NCI-H82 treated with DMSO at 0.1 percent for 48 hours (cell line): ENCODE measurements around the gene TNRC6B.

Experiments used
- DNase-seq: peaks from one replicate; lab custom pipeline; 2025; ENCODE audit not compliant: unreplicated experiment; lab: John Stamatoyannopoulos, UW

TNRC6B gene

DNA sequence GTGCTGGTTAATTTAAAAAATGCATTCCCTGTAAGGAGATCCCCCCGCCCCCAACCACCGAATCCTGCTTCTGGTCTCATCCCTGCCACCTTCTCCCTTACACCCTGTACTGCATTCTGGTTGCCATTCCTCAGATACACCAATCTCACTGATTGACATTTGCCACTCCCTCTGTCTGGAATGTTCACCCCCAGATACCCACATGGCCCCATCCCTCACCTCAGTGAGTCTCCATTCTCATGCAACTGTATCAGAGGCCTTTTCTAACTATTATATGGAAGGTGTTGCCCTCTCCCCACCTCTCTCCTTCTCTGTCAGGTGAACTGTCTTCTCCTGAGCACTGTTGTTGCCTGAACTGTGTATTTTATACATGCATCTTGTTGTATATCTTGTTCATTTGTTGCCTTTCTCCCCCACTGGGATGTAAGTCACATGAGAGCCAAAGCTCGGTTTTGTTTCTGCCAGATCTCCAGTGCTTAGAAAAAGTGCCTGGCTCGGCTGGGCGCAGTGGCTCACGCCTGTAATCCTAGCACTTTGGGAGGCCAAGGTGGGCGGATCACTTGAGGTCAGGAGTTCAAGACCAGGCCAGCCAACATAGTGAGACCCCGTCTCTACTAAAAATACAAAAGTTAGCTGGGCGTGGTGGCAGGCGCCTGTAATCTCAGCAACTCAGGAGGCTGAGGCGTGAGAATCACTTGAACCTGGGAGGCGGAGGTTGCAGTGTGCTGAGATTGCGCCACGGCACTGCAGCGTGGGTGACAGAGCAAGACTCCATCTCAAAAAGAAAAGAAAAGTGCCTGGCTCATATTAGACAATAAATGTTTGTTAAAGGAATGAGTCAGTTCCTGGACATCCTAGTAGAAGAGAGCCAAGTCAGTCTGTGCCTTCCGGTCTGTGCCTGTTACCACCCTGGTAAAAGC, 61.0 kb downstream of the TNRC6B start:
- no peak for DNase-seq

DNA sequence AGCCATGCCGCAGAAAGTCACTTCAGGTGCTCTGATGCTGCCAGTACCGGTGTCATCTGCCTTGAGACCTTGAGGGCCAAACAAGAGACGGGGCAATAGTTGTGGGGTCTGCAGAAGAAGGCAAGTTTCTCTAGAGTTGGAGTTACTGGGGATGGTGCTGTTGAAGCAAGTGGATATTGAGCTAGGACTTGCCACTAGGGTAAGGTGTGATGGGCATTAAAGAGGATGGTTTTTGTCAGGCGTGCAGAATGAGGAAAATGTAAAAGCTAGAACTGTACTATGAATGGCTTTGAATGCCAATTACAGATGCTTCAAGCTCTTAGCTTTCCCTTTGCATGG, 61.6 kb downstream of the TNRC6B start:
- no peak for DNase-seq

DNA sequence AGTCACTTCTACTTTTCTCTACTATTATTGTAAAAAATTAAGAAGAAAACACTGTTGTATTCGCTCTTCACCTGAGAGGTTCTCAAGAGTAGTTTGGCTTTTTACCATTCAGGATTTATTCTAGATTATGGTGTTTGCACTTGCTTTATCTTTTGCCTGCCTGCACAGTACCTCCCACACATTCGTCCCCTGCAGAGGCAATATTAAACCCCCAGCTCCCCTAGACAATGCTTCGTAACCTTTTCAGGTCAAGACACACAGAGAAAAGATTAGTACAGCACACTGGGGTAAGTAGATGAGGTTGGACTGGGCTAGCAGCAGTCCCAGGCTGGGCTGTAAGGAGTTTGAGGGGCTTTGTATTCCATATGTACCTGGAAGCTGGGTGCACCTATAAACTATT, 62.4 kb downstream of the TNRC6B start:
- no peak for DNase-seq

DNA sequence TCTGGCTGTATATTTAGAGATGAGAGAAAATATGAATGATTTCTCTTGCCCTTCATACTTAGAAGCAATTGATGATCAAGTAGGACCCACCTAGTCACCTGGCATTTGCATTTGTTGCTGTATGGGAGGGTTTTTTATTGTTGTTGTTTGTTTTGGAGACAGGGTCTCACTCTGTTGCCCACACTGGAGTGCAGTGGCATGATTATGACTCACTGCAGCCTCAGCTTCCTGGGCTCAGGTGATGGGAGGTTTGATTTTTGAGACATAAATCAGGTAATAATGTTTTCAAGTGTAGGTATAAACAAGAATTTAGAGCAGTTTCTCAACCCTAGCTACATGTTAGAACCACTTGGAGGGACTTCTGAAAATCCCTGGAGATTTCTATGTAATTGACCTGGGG, 63.0 kb downstream of the TNRC6B start:
- DNase-seq = no peak

DNA sequence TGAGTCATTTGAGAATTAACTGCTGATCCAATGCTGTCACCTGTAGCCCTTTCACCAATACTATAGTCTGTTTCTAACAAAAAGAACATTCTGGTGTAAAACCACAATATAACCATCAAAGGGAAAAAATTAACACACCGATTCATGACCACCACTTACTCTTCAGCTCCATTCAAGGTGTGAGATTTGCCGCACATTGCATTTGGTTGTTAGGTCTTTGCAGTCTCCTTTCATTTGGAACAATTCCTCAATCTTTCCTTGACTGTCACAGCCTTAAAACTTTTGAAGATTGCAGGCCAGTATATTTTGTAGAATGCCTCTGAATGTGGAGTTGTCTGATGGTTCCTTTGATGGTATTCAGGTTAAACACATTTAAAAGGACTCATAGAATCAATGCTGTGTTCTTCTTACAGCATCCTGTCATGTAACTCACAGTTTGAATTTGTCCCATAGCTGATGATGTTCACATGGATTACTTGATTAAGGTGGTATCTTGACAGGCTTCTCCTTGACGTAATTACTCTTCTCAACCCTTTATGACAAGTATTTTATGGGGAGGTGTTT, 63.6 kb downstream of the TNRC6B start:
- no peak for DNase-seq

DNA sequence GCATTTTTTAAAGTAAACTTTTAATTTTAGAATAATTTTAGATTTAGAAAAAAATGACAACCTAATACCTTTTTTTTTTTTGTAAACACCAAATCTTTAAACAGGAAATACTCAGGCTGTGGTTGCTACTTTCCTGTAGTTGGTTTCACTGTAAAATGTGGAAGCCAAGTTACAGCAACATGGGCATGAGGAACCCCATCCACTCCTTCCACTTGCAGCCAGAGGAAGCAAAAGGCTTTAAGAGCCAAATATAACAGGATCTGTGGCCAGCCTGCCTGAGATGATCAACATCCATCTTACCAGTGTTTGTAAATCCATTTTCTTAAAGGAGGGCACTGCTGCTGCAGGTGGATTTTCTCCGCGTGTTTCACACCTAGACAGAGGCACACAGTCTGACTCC, 66.2 kb downstream of the TNRC6B start:
- no peak for DNase-seq

DNA sequence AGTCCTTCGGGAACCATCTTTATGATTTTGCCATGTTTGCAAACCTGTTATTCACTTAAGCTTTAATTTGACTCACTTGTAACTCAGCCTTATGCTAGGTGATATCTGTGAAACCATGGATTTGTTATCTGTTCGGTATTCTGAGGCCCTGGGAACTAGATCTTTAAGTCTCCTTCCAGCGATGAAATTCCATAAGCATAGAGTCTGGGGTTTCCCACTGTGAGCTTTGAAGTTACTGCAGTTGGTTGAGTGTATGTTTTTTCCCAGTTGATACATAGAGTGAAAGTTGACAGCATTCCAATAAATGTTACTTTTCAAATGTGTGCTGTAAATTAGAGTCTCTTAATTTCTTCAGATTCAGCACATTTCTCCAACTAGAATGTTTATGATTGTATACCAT, 66.9 kb downstream of the TNRC6B start:
- no peak for DNase-seq

DNA sequence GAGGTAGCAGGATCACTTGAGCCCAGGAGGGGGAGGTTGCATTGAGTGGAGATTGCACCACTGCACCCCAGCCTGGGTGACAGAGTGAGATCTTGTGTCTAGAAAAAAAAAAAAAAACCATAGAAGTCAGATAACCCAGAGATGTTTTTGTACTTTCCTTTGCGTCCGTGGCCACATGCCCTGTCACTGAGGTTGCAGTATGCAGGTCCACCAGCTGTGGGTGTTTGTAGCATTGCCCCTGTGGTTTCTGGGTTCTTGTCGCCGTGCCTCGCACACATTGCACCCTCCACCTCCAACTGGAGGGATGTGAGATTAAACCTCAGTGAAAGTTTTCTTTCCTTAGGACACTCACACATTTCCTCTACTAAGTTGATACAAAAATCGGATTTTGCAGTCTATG, 70.3 kb downstream of the TNRC6B start:
- no peak for DNase-seq

DNA sequence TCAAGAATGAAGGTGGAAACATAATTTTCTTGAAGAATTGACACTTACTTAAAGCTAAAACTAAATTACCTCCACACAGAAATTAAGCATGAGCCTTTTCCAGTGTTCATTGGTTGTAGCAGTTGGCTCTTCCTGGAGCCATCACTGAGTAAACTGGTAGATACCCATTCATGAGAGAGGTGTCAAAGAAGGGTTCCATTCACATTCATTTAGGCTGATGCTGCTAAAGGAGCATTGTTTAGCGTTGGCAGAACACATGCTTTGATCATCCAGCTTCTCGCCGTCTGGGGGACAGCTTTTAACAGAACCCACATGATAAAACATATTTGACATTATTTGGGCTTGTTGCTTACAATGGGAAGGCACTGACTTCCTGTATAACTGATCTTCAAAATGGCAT, 71.6 kb downstream of the TNRC6B start:
- no peak for DNase-seq

DNA sequence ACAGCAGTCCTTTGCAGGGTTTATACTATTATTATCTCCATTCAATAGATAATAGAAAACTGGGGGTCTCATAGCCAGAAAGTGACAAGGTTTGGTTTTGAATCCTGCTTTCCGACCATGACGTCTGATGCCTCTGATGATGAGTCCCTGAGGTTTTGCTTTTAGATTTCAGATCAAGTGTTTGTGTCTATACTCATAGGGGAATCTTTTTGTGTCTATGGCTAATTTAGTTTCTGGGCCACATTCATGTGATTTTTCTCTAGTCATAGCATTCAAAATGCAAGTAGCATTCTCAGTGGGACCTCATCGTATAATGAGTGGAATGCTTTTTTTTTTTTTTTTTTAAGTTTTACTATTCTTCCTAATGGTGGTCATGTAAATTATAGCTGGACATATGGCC, 72.9 kb downstream of the TNRC6B start:
- DNase-seq = no peak

DNA sequence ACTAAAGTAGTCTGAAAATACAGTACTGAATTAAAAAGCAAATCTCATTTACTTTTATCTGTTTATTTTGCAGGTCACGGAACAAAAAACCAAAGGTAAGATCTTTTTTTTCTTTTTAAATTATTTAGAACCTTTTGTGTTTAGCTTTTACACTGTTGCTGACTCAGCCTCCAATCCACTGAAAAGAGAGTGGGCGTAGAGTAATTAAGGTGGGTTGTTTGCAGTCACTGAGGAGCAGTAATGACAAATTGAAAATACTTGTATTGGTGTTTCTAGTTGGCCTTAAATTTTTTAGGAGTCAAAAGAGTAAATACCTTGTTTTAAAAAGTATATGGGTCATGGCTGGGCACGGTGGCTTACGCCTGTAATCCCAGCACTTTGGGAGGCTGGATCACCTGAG, 73.4 kb downstream of the TNRC6B start:
- no peak for DNase-seq

DNA sequence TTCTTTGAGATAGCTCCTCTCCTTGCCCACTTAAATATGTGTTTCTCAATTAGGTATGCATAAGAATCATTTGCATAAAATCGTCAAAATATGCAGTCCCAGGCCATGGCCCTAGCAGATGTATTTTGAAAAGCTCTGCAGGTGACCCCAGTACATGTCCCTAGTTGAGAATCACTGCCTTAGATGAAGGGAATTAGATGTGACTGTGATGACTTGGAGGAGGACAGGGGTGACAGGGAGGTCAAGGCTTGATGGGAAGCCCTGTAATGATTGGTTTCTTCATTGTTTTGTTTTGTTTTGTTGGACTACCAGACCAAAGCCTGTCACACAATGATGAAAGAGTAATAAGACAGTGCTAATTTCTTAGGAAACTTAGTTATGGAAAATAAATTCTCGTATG, 74.4 kb downstream of the TNRC6B start:
- DNase-seq = no peak

DNA sequence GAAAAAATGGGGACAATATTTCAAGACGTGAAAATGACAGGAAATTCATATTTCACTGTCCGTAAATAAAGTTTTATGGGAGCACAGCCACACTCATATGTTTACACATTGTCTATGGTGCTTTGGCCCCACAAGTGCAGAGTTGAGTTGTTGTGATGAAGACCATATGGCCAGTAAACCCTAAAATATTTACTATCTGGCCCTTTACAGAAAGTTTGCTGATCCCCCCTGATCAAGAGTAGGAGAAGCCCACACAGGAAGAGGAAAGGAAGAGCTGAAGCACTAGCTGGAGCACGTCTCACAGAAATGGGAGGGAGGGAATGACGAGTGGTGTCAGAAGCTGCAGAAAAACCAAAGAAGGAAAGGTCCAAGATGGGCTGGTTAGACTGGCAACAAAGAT, 78.8 kb downstream of the TNRC6B start:
- no peak for DNase-seq

DNA sequence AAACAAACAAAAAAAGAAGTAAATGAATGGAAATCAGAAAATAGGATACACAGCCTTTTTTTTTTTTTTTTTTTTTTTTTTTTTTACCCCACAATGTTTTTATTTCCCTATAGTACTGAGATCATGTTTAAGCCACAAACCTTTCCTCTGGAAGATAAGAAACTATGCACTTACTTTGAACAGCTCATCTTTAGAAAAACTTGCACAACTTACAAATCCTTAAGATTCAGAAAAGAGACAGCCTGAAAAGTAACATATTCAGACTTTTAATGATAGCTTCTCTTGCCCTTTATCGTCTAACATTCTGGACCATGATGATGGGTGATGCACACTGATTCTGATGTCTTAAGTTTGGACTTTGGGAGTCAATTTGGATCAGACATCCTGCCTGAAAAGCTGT, 80.3 kb downstream of the TNRC6B start:
- no peak for DNase-seq

DNA sequence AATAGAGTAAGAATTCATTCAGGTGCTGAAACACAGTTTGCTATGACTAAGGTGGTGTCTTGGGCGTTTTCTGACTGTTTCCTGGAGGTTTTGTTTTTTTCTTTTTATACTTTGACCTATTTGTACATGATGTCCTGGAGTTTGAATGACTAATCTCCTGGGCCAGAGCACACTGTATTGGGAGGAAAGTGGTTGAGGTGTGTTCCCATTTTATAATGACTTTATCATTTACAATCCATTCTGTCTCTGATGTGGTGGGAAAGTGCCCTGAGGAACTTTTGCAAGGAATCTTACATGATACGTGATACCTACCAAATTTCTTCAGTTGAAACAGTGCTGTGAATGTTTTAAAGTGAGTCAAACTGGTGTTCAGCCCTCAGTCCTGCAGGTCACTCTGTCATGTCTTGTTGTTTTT, 80.8 kb downstream of the TNRC6B start:
- no peak for DNase-seq

DNA sequence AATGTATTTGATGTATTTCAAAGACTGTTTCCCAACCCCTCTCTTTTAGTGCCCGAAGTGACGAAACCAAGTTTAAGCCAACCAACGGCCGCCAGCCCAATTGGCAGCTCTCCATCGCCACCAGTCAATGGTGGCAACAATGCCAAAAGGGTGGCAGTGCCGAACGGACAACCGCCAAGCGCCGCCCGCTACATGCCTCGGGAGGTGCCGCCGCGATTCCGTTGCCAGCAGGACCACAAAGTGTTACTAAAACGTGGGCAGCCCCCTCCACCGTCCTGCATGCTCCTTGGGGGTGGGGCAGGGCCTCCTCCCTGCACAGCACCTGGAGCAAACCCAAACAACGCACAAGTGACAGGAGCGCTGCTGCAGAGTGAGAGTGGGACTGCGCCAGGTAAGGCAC, 84.1 kb downstream of the TNRC6B start:
- no peak for DNase-seq

DNA sequence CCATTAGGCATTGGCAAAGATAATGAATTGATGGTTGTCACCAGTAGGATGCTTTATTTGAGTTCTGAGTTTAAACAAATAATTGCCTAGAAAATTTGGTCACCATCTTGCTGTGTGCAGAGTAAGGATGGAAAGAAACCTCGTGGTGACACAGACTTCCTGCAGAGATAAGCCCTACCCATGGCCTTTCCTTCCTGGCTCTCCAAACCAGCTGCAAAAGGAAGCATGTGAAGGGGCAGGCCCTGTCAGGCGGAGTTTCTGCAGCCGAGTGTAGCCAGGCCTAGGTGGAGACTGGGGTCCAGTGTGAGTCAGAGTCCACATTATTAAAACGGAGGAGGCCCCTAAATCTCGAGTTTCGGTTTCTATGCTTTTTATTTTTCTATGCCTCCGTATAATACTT, 85.5 kb downstream of the TNRC6B start:
- no peak for DNase-seq

DNA sequence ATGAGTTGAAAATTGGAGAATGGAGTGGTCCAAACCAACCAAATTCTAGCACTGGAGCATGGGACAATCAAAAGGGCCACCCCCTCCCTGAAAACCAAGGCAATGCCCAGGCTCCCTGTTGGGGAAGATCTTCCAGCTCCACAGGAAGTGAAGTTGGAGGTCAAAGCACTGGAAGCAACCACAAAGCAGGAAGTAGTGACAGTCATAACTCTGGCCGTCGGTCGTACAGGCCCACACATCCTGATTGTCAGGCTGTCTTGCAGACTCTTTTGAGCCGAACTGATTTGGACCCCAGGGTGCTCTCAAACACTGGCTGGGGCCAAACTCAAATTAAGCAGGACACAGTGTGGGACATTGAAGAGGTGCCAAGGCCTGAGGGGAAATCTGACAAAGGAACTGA, 88.1 kb downstream of the TNRC6B start:
- no peak for DNase-seq

DNA sequence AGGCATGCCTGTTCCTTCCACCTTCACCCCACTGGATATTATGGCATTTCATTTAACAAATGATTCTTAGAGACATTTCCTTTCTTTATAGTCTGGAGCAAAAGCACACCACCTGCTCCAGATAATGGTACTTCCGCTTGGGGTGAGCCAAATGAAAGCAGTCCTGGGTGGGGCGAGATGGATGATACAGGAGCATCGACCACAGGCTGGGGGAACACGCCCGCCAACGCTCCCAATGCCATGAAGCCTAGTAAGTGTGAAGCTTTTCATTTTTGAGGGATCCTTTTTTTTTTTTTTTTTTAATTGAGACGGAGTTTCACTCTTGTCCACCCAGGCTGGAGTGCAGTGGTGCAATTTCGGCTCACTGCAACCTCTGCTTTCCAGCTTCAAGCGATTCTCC, 92.3 kb downstream of the TNRC6B start:
- no peak for DNase-seq

DNA sequence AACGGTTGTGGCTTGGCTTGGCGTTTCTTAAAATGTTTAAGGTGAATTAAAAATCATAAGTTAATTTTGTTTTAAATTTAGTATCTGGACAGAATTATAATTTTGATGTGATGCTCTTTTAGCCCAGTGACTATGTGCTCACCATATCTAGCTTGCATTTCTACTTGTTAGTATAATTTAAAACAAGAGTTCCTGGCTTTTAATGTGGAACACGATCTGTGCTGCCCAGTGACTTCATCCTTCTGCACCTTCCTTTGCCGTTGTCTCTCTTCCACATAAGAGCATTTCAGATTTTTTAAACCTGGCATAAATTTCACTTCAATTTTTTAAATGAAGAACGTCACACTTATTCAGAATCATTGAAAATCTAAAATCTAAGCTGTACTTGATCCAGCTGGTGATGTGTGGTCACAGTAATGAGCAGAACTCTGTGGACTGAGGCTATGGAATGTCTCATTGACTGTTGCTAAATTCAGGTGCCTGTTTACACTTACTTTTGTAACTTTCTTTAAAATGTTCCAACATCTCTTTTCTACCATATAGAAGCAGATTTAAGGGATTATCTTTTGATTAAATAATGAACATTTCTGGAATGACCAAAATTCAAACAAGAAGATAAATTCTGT, 93.1 kb downstream of the TNRC6B start:
- no peak for DNase-seq

DNA sequence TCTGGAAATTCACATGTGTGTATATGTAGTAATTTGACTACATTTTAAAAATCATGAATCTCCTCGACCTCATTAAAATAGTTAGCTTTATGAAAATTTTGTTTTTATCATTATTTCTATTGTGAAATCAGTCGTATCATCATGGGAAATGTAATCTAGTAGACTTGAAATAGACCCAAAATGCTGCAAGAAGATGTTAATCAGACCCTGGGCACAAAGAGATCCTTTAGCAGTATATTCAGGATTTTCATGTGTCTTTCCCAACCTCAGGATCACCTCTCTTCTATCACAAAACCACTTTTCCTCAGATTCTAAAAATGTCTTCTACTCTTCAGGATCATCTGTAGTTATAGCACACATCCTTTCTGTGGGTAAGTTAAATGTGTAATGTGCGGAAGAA, 93.7 kb downstream of the TNRC6B start:
- DNase-seq = no peak

DNA sequence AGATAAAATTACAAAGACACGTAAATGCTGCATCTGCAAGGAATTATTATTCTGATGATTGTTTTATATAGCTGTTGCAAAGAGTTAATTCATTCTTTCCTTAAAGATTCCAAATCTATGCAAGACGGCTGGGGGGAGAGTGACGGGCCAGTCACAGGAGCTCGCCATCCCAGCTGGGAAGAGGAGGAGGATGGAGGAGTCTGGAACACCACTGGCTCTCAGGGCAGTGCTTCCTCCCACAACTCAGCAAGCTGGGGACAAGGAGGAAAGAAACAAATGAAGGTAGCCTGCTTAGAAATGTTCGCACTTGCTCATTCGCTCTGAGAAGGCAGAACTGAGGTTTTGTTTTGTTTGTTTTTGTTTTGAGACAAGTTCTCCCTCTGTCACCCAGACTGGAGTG, 95.6 kb downstream of the TNRC6B start:
- no peak for DNase-seq
